A673 (cell line): Measurements from ENCODE around the gene OVAAL. TPM values are rescaled to one million over a fixed set of nuclear protein-coding genes. Genes with fewer than 3 reads are reported as not detected.

Experiments
- BruUV-seq: library from RNA; stranded (reverse); fragments of 400-500 nt; replicated peaks from 2 replicates; lab custom pipeline; 2021; lab: Mats Ljungman, UMichigan
- CTCF ChIA-PET: fragments of 300-600 bp; sonication (Branson Sonifier 250); formaldehyde crosslinking; loops from one replicate; lab custom pipeline; 2022; ENCODE audit warnings: antibody characterized with exemption; lab: Charles Lee
- POLR2A ChIA-PET: fragments of 300-600 bp; sonication (Branson Sonifier 250); formaldehyde crosslinking; loops from one replicate; lab custom pipeline; 2022; ENCODE audit warnings: antibody characterized with exemption; ENCODE audit not compliant: low non-redundant PET; lab: Charles Lee
- DNase-seq: peaks from one replicate; pipeline ENCODE4 v3.0.0-alpha.2; 2015; ENCODE audit warnings: low spot score
- H3K27ac ChIP-seq: fragments of 200-600 bp; sonication (generic); 2 replicates; pipeline ENCODE4 v1.5.1; 2016; ENCODE audit warnings: mixed run types, low read depth, mild to moderate bottlenecking, mixed read lengths, antibody characterized with exemption, low read length; ENCODE audit not compliant: poor library complexity, severe bottlenecking
- H3K27me3 ChIP-seq: fragments of 200-600 bp; sonication (generic); replicated peaks from 2 replicates; pipeline ENCODE4 v1.6.1; 2017; ENCODE audit warnings: mixed run types, low read depth, mild to moderate bottlenecking, mixed read lengths, antibody characterized with exemption, low read length; ENCODE audit not compliant: insufficient read depth, poor library complexity
- H3K36me3 ChIP-seq: fragments of 200-600 bp; sonication (generic); 2 replicates; pipeline ENCODE4 v1.6.1; 2016; ENCODE audit warnings: mixed run types, mild to moderate bottlenecking, mixed read lengths, antibody characterized with exemption, low read length; ENCODE audit not compliant: insufficient read depth, poor library complexity, severe bottlenecking
- H3K4me1 ChIP-seq: fragments of 200-600 bp; sonication (generic); 2 replicates; pipeline ENCODE4 v1.6.1; 2017; ENCODE audit warnings: mixed run types, mild to moderate bottlenecking, mixed read lengths, antibody characterized with exemption, low read length; ENCODE audit not compliant: insufficient read depth, poor library complexity, severe bottlenecking
- H3K4me3 ChIP-seq: fragments of 200-600 bp; sonication (generic); 2 replicates; pipeline ENCODE4 v1.5.1; 2016; ENCODE audit warnings: low read depth, mixed run types, mild to moderate bottlenecking, mixed read lengths, low read length; ENCODE audit not compliant: poor library complexity, severe bottlenecking
- H3K9me3 ChIP-seq: fragments of 200-600 bp; sonication (generic); 2 replicates; pipeline ENCODE4 v1.6.1; 2016; ENCODE audit warnings: mixed run types, low read depth, mild to moderate bottlenecking, mixed read lengths, antibody characterized with exemption, low read length; ENCODE audit not compliant: poor library complexity, severe bottlenecking
- CTCF ChIP-seq: fragments of 300-800, 200-600 bp; sonication (generic); conservative IDR thresholded peaks from 2 replicates; pipeline ENCODE4 v1.5.1; 2017; ENCODE audit warnings: low read depth, mild to moderate bottlenecking, antibody characterized with exemption, low read length, moderate library complexity, mixed read lengths
- EZH2 ChIP-seq: fragments of 200-600 bp; sonication (generic); IDR thresholded peaks from 2 replicates; pipeline ENCODE4 v1.6.1; 2017; ENCODE audit warnings: borderline replicate concordance, low read depth, mild to moderate bottlenecking, mixed read lengths, antibody characterized with exemption, low read length; ENCODE audit not compliant: poor library complexity, severe bottlenecking
- intact Hi-C: fragments of 100-400 bp; cut with micrococcal nuclease; formaldehyde crosslinking; loops from one replicate; pipeline ENCODE4 v1.10.0; 2022; ENCODE audit not compliant: unreplicated experiment
- total RNA-seq: library from RNA; stranded (reverse); gene quantifications from 2 replicates; pipeline ENCODE4 v1.2.3, GENCODE V29; 2021

The OVAAL gene
- total RNA-seq, 1 experiment from 2014 or later = not detected

- POLR2A ChIA-PET = no interaction called here
- H3K4me1 ChIP-seq = no peaks in the 10 kb centered on the region
- BruUV-seq = no TSS peak
Observed at GRCh38 chr1:180594723-180595122, 36.0 kb downstream of the OVAAL start.

DNA sequence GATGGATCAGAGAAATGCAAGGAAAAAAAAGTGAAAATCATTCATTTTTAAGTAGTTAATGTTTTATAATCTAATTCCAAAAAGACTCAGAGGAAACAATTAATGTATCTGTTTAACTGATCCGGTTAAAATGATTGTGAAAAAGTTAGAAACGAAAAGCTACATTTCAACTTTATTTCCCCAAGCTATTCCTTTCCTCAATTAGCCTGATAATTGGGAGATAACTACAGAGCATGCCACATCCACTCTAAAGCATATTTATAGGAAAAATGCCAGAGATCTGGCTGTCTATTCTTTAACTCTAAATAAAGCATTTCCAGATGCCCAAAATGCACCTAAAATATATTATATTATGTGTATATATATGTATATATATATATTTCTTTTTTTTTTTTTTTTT lies 37.2 kb downstream of the OVAAL start:
- no peak for DNase-seq
- Histone ChIP-seq H3K9me3 (no peaks in the 10 kb centered on the region), H3K36me3 (no peaks in the 10 kb centered on the region), H3K4me1 (no peaks in the 10 kb centered on the region), H3K4me3 (no peak overlapping the region), H3K27ac (no peak overlapping the region), H3K27me3 (no peaks in the 10 kb centered on the region)
- BruUV-seq = no TSS peak
- CTCF ChIA-PET = no interaction called here
- no peak for TF ChIP-seq CTCF
- TF ChIP-seq EZH2 = no peak
- intact Hi-C loops = no loop called here
- POLR2A ChIA-PET = no interaction called here

More at GRCh38 chr1:180594723-180595122, 36.0 kb downstream of the OVAAL start:
- DNase-seq = no peak
- no peak overlapping the region for H3K4me3 ChIP-seq
- no peak overlapping the region for H3K27ac ChIP-seq
- no peaks in the 10 kb centered on the region for H3K9me3 ChIP-seq
- no peak for TF ChIP-seq CTCF
- TF ChIP-seq EZH2 = no peak
- intact Hi-C loops = no loop called here
- no peaks in the 10 kb centered on the region for H3K27me3 ChIP-seq
- no peaks in the 10 kb centered on the region for H3K36me3 ChIP-seq
- CTCF ChIA-PET = interaction anchor here (0.7 kb wide), 1 partner anchor 746 kb away, joined by 4 read pairs; no protein-coding TSS in a partner anchor

GRCh38 chr1:180597520-180597919 lies 38.8 kb downstream of the OVAAL start:
- Histone ChIP-seq H3K4me3 (no peak overlapping the region), H3K27me3 (no peaks in the 10 kb centered on the region), H3K27ac (no peak overlapping the region), H3K9me3 (no peaks in the 10 kb centered on the region), H3K4me1 (no peaks in the 10 kb centered on the region), H3K36me3 (no peaks in the 10 kb centered on the region)
- TF ChIP-seq CTCF = no peak
- no peak for TF ChIP-seq EZH2
- DNase-seq = no peak
- no TSS peak for BruUV-seq
- intact Hi-C loops = no loop called here
- ChIA-PET POLR2A (no interaction called here), CTCF (no interaction called here)
